Endothelial cell of umbilical vein (primary cell): ENCODE results near the gene MTCL1. TPM values are rescaled to one million over a fixed set of nuclear protein-coding genes. Genes with fewer than 3 reads are reported as not detected.
A peak's percentile ranks its signal among the peaks of the same experiment; 100 is the strongest.

Experiments used
- BruUV-seq: library from RNA; stranded (reverse); fragments of 400-500 nt; replicated peaks from 2 replicates; lab custom pipeline; 2021; lab: Mats Ljungman, UMichigan
- CTCF ChIA-PET: fragments of 300-600, 350-600 bp; sonication (Branson Sonifier 250); formaldehyde crosslinking; loops from one replicate; lab custom pipeline; 2021; ENCODE audit warnings: antibody characterized with exemption, inconsistent platforms; lab: Charles Lee
- POLR2A ChIA-PET: fragments of 300-600, 350-600 bp; sonication (Branson Sonifier 250); formaldehyde crosslinking; loops from one replicate; lab custom pipeline; 2021; ENCODE audit warnings: antibody characterized with exemption, inconsistent platforms; lab: Charles Lee
- DNase-seq: peaks from one replicate; pipeline ENCODE4 v3.0.0-alpha.2; 2011; ENCODE audit warnings: low read depth, low spot score
- FAIRE-seq: peaks from 2 replicates; lab custom pipeline; 2011; peaks lifted over from hg19 to GRCh38; lab: Jason Lieb, UNC
- H2AFZ ChIP-seq: 2 replicates; pipeline ENCODE4 v1.6.0; 2012; ENCODE audit warnings: low read depth, low read length, control low read depth, inconsistent platforms
- H3K27ac ChIP-seq: 2 replicates; pipeline ENCODE4 v1.5.1; 2011; ENCODE audit warnings: low read depth, mild to moderate bottlenecking, control low read depth, low read length, moderate library complexity; ENCODE audit not compliant: insufficient read depth
- H3K27me3 ChIP-seq, 2 experiments: 2 replicates each; pipeline versions ENCODE4 v1.6.0 to v1.6.1; 2011; ENCODE audit warnings: low read length in 2 of 2, mixed read lengths in 1 of 2; ENCODE audit not compliant: control insufficient read depth in 2 of 2, insufficient read depth in 2 of 2
- H3K36me3 ChIP-seq, 2 experiments: 2 replicates in 1 of 2; 3 replicates in 1 of 2; pipeline ENCODE4 v1.5.1; 2011; ENCODE audit warnings: low read length in 2 of 2, mild to moderate bottlenecking in 1 of 2, moderate library complexity in 1 of 2; ENCODE audit not compliant: control insufficient read depth in 2 of 2, insufficient read depth in 2 of 2; ENCODE audit errors: extremely low read depth in 1 of 2
- H3K4me1 ChIP-seq: 3 replicates; pipeline ENCODE4 v1.5.1; 2011; ENCODE audit warnings: mild to moderate bottlenecking, low read length; ENCODE audit not compliant: control insufficient read depth, insufficient read depth; ENCODE audit errors: extremely low read depth
- H3K4me2 ChIP-seq: 2 replicates; pipeline ENCODE4 v1.6.1; 2011; ENCODE audit warnings: low read length, control low read depth, mixed read lengths; ENCODE audit not compliant: insufficient read depth
- H3K4me3 ChIP-seq, 3 experiments: fragments of 200-600 bp in 1 of 3; sonication (generic), shearing (Covaris generic) in 1 of 3; replicated peaks in 1 of 3; 2 replicates each; pipeline ENCODE4 v1.5.1; 2011 to 2016; ENCODE audit warnings: control low read depth in 3 of 3, low read length in 3 of 3, mild to moderate bottlenecking in 2 of 3, inconsistent platforms in 1 of 3, low read depth in 1 of 3, moderate library complexity in 1 of 3; ENCODE audit not compliant: insufficient read depth in 1 of 3
- H3K79me2 ChIP-seq: 2 replicates; pipeline ENCODE4 v1.6.0; 2012; ENCODE audit warnings: low read length, inconsistent platforms; ENCODE audit not compliant: control insufficient read depth, insufficient read depth
- H3K9ac ChIP-seq: replicated peaks from 2 replicates; pipeline ENCODE3; 2011; ENCODE audit warnings: low read length, control low read depth; ENCODE audit not compliant: insufficient read depth; ENCODE audit errors: extremely low read depth
- H3K9me1 ChIP-seq: replicated peaks from 3 replicates; pipeline ENCODE4 v1.6.0; 2011; ENCODE audit warnings: mild to moderate bottlenecking, low read length; ENCODE audit not compliant: control insufficient read depth, insufficient read depth; ENCODE audit errors: extremely low read depth
- H3K9me3 ChIP-seq: replicated peaks from 2 replicates; pipeline ENCODE4 v1.5.1; 2012; ENCODE audit warnings: low read length, inconsistent platforms; ENCODE audit not compliant: control insufficient read depth, insufficient read depth
- H4K20me1 ChIP-seq: replicated peaks from 2 replicates; pipeline ENCODE3; 2011; ENCODE audit warnings: mild to moderate bottlenecking, low read length; ENCODE audit not compliant: control insufficient read depth, insufficient read depth; ENCODE audit errors: extremely low read depth
- EZH2 ChIP-seq: IDR thresholded peaks from 2 replicates; pipeline ENCODE4 v1.6.1; 2012; ENCODE audit warnings: borderline replicate concordance, low read depth, mild to moderate bottlenecking, moderate library complexity, low read length, inconsistent platforms; ENCODE audit not compliant: severe bottlenecking
- GATA2 ChIP-seq: IDR thresholded peaks from 2 replicates; pipeline ENCODE4 v1.7.0; 2011; ENCODE audit warnings: low read depth, mild to moderate bottlenecking, moderate library complexity, mixed read lengths, low read length; ENCODE audit not compliant: insufficient read length, insufficient read depth
- POLR2A ChIP-seq: IDR thresholded peaks from 2 replicates; pipeline ENCODE4 v1.6.1; 2012; ENCODE audit warnings: low read depth, mild to moderate bottlenecking, control low read depth, low read length
- POLR2AphosphoS5 ChIP-seq: IDR thresholded peaks from 2 replicates; pipeline ENCODE4 v1.6.1; 2012; ENCODE audit warnings: low read depth, mild to moderate bottlenecking, control low read depth, low read length, moderate library complexity; ENCODE audit not compliant: insufficient read depth
- dilution Hi-C: fragments of 300-500 bp; cut with MboI; formaldehyde crosslinking; loops from one replicate; pipeline ENCODE4 v1.15.0; 2019; ENCODE audit warnings: low sequenced_read_pairs; ENCODE audit not compliant: extremely low pct_ligation_motif_present
- intact Hi-C: fragments of 100-400 bp; cut with micrococcal nuclease; formaldehyde crosslinking; loops from one replicate; pipeline ENCODE4 v1.10.0; 2022
- polyA plus RNA-seq, 4 experiments: library from polyadenylated mRNA; depleted of rRNA in 3 of 4; stranded (reverse) in 3 of 4; unstranded in 1 of 4; fragments of >200 nt; gene quantifications; 2 replicates each; pipeline versions ENCODE4 v1.2.1 to v1.2.3, GENCODE V29; 2011 to 2012; ENCODE audit warnings: missing spikeins in 1 of 4
- total RNA-seq: library from RNA; stranded (reverse); gene quantifications from 2 replicates; pipeline ENCODE4 v1.2.3, GENCODE V29; 2021

The MTCL1 gene
- total and polyA plus RNA-seq, 2 donors (not counting 3 experiments of a cell fraction or from before 2014, with no cell fraction given) = 11.9 to 75.7 TPM

GRCh38 chr18:8704361-8705237, 757 bp upstream of the MTCL1 start:
- intact Hi-C loops = loop anchor here (1.0 to 10.0 kb wide), 6 partner anchors 40 to 700 kb away; partner anchors contain the start of gene ANKRD12
- Histone ChIP-seq H3K27ac (peak overlapping the region; percentile 66), H3K4me2 (peak overlapping the region; percentile 88), H3K9me3 (no peaks in the 10 kb centered on the region), H3K4me3 (peak overlapping the region; percentile 52 to 79 (median 66)), H3K9ac (peak overlapping the region; percentile 70), H2AFZ (peak overlapping the region; percentile 98), H3K4me1 (peaks cover 17% of the 10 kb centered on the region), H3K9me1 (no peaks in the 10 kb centered on the region), H3K27me3 (no peaks in the 10 kb centered on the region), H3K36me3 (no peaks in the 10 kb centered on the region), H4K20me1 (no peaks in the 10 kb centered on the region), H3K79me2 (peaks cover 36% of the 10 kb centered on the region)
- TF ChIP-seq GATA2 (no peak), POLR2AphosphoS5 (peak; percentile 56), EZH2 (no peak), POLR2A (peak; percentile 41)
- dilution Hi-C loops = no loop called here
- CTCF ChIA-PET = interaction anchor here (0.7 to 4.0 kb wide), 11 partner anchors 8 to 283 kb away, joined by 3 to 11 read pairs (median 3); no protein-coding TSS in a partner anchor
- peak; percentile 87 for DNase-seq
- FAIRE-seq = peak; percentile 85
- TSS peak; percentile 16 for BruUV-seq
- POLR2A ChIA-PET = no interaction called here
